Activated CD4-positive, CD25-positive, alpha-beta regulatory T cell treated with anti-CD3 and anti-CD28 coated beads, Interleukin-2, amount 50 U/mL, for 72 hours (primary cell): ENCODE data around the gene CELF2.

Source experiments
- DNase-seq: peaks from one replicate; pipeline ENCODE4 v3.0.0; 2021

The CELF2 gene

GRCh38 chr10:11063856-11064255 is 46.2 kb downstream of the CELF2 start:
- no peak for DNase-seq

- DNase-seq, result no peak
Observed at GRCh38 chr10:11064832-11065231, 47.2 kb downstream of the CELF2 start.

- DNase-seq, result no peak
Observed at GRCh38 chr10:11065567-11065966, 47.9 kb downstream of the CELF2 start.

GRCh38 chr10:11066520-11066919 is 48.8 kb downstream of the CELF2 start:
- no peak for DNase-seq

- no peak for DNase-seq
Observed at GRCh38 chr10:11068861-11069633, 51.4 kb downstream of the CELF2 start.

GRCh38 chr10:11073410-11073809 is 55.7 kb downstream of the CELF2 start:
- DNase-seq, result no peak

- DNase-seq, result no peak
Observed at GRCh38 chr10:11074536-11075267, 57.0 kb downstream of the CELF2 start.

- no peak for DNase-seq
Observed at GRCh38 chr10:11076221-11076620, 58.5 kb downstream of the CELF2 start.

GRCh38 chr10:11080564-11080984 is 62.9 kb downstream of the CELF2 start:
- no peak for DNase-seq

- DNase-seq, result no peak
Observed at GRCh38 chr10:11081408-11081807, 63.7 kb downstream of the CELF2 start.

- DNase-seq, result no peak
Observed at GRCh38 chr10:11082526-11082925, 64.9 kb downstream of the CELF2 start.

GRCh38 chr10:11083051-11083450 is 65.4 kb downstream of the CELF2 start:
- DNase-seq, result no peak

- no peak for DNase-seq
Observed at GRCh38 chr10:11085545-11085944, 67.9 kb downstream of the CELF2 start.

- DNase-seq, result no peak
Observed at GRCh38 chr10:11086177-11086840, 68.6 kb downstream of the CELF2 start.

GRCh38 chr10:11087372-11087771 is 69.7 kb downstream of the CELF2 start:
- DNase-seq, result no peak

GRCh38 chr10:11088709-11089108 is 71.0 kb downstream of the CELF2 start:
- DNase-seq, result no peak

- no peak for DNase-seq
Observed at GRCh38 chr10:11089272-11089671, 71.6 kb downstream of the CELF2 start.

GRCh38 chr10:11091517-11092102 is 73.9 kb downstream of the CELF2 start:
- no peak for DNase-seq

GRCh38 chr10:11093771-11094736 is 76.4 kb downstream of the CELF2 start:
- no peak for DNase-seq

- no peak for DNase-seq
Observed at GRCh38 chr10:11095374-11095801, 77.7 kb downstream of the CELF2 start.

GRCh38 chr10:11096422-11096821 is 78.8 kb downstream of the CELF2 start:
- DNase-seq, result no peak

- DNase-seq, result peak; percentile 52
Observed at GRCh38 chr10:11097686-11098085, 80.0 kb downstream of the CELF2 start.
